Mesenchymal stem cell (in vitro differentiated cells and primary cell): ENCODE data around the gene EVA1C.
"Not testable (repeated sequence)": the region's sequence is repeated elsewhere in the genome, so short reads cannot be mapped to it uniquely, and the experiment has no call there.

ENCODE experiments used
- DNase-seq: peaks from one replicate; pipeline ENCODE4 v3.0.0-alpha.2; 2013
- H2AFZ ChIP-seq: one replicate; pipeline ENCODE4 v1.6.1; 2013; ENCODE audit warnings: low read depth, mild to moderate bottlenecking, control low read depth, inconsistent platforms, low read length, moderate library complexity
- H2AK5ac ChIP-seq: 2 replicates; pipeline ENCODE4 v1.6.1; 2013; ENCODE audit warnings: low read length, moderate library complexity, mild to moderate bottlenecking, inconsistent platforms; ENCODE audit not compliant: severe bottlenecking
- H2BK120ac ChIP-seq: one replicate; pipeline ENCODE4 v1.6.1; 2013; ENCODE audit warnings: low read depth, mild to moderate bottlenecking, inconsistent platforms, low read length, moderate library complexity
- H2BK12ac ChIP-seq, 2 experiments: one replicate each; pipeline ENCODE4 v1.6.1; 2013; ENCODE audit warnings: inconsistent platforms in 2 of 2, low read length in 2 of 2, mild to moderate bottlenecking in 2 of 2, moderate library complexity in 2 of 2, control low read depth in 1 of 2
- H2BK15ac ChIP-seq: one replicate; pipeline ENCODE4 v1.6.1; 2013; ENCODE audit warnings: mild to moderate bottlenecking, low read depth, inconsistent platforms; ENCODE audit not compliant: poor library complexity, severe bottlenecking
- H2BK5ac ChIP-seq: 2 replicates; pipeline ENCODE4 v1.6.1; 2013; ENCODE audit warnings: low read depth, mild to moderate bottlenecking, low read length, control low read depth, inconsistent platforms; ENCODE audit not compliant: poor library complexity, severe bottlenecking
- H3K14ac ChIP-seq, 2 experiments: one replicate each; pipeline ENCODE4 v1.6.1; 2013; ENCODE audit warnings: inconsistent platforms in 2 of 2, low read length in 2 of 2, control low read depth in 1 of 2, mild to moderate bottlenecking in 1 of 2, moderate library complexity in 1 of 2
- H3K18ac ChIP-seq, 2 experiments: one replicate each; pipeline ENCODE4 v1.6.1; 2013; ENCODE audit warnings: inconsistent platforms in 2 of 2, low read length in 2 of 2, control low read depth in 1 of 2, low read depth in 1 of 2, mild to moderate bottlenecking in 1 of 2
- H3K23ac ChIP-seq, 2 experiments: one replicate each; pipeline ENCODE4 v1.6.1; 2013; ENCODE audit warnings: inconsistent platforms in 2 of 2, low read length in 2 of 2, mild to moderate bottlenecking in 2 of 2, moderate library complexity in 2 of 2, control low read depth in 1 of 2
- H3K27ac ChIP-seq: 2 replicates; pipeline ENCODE4 v1.5.1; 2013; ENCODE audit warnings: mild to moderate bottlenecking, moderate library complexity, low read length, control low read depth, inconsistent platforms; ENCODE audit not compliant: poor library complexity, severe bottlenecking
- H3K27me3 ChIP-seq, 2 experiments: 2 replicates each; pipeline versions ENCODE4 v1.6.1 to v1.7.0; 2013; ENCODE audit warnings: low read length in 2 of 2, mild to moderate bottlenecking in 2 of 2, moderate library complexity in 2 of 2, control low read depth in 1 of 2, inconsistent platforms in 1 of 2; ENCODE audit not compliant: control insufficient read depth in 1 of 2, insufficient read depth in 1 of 2
- H3K36me3 ChIP-seq, 2 experiments: 2 replicates each; pipeline versions ENCODE4 v1.6.1 to v1.7.0; 2013; ENCODE audit warnings: low read length in 2 of 2, control low read depth in 1 of 2, inconsistent platforms in 1 of 2, low read depth in 1 of 2, mild to moderate bottlenecking in 1 of 2; ENCODE audit not compliant: insufficient read depth in 2 of 2, control insufficient read depth in 1 of 2
- H3K4ac ChIP-seq, 2 experiments: one replicate each; pipeline ENCODE4 v1.6.1; 2013; ENCODE audit warnings: inconsistent platforms in 2 of 2, low read length in 2 of 2, mild to moderate bottlenecking in 2 of 2, moderate library complexity in 2 of 2, control low read depth in 1 of 2, low read depth in 1 of 2
- H3K4me1 ChIP-seq: 2 replicates; pipeline ENCODE4 v1.6.1; 2013; ENCODE audit warnings: low read depth, low read length, control low read depth; ENCODE audit not compliant: control insufficient read depth, insufficient read depth
- H3K4me2 ChIP-seq: 2 replicates; pipeline ENCODE4 v1.6.1; 2013; ENCODE audit warnings: low read length, mild to moderate bottlenecking, inconsistent platforms; ENCODE audit not compliant: poor library complexity, severe bottlenecking
- H3K4me3 ChIP-seq, 2 experiments: 2 replicates each; pipeline versions ENCODE4 v1.5.1 to v1.7.0; 2013; ENCODE audit warnings: low read length in 2 of 2, mild to moderate bottlenecking in 2 of 2, control low read depth in 1 of 2, low read depth in 1 of 2; ENCODE audit not compliant: insufficient read depth in 1 of 2
- H3K79me1 ChIP-seq: replicated peaks from 2 replicates; pipeline ENCODE4 v1.6.1; 2013; ENCODE audit warnings: mild to moderate bottlenecking, control low read depth, low read length, inconsistent platforms; ENCODE audit not compliant: poor library complexity, severe bottlenecking
- H3K9ac ChIP-seq: 2 replicates; pipeline ENCODE4 v1.7.0; 2013; ENCODE audit warnings: mild to moderate bottlenecking, low read length, moderate library complexity
- H3K9me3 ChIP-seq: 2 replicates; pipeline ENCODE4 v1.7.0; 2013; ENCODE audit warnings: mild to moderate bottlenecking, low read length; ENCODE audit not compliant: control insufficient read depth
- H4K8ac ChIP-seq: one replicate; pipeline ENCODE4 v1.6.1; 2013; ENCODE audit warnings: inconsistent platforms, mild to moderate bottlenecking, low read length, moderate library complexity
- H4K91ac ChIP-seq: one replicate; pipeline ENCODE4 v1.6.1; 2013; ENCODE audit warnings: mild to moderate bottlenecking, low read length, inconsistent platforms
- WGBS: methylation state at CpG from one replicate; pipeline ENCODE4 v1.1.7; 2013; ENCODE audit warnings: mixed read lengths; 5-methylcytosine and 5-hydroxymethylcytosine counted together

Gene EVA1C

DNA sequence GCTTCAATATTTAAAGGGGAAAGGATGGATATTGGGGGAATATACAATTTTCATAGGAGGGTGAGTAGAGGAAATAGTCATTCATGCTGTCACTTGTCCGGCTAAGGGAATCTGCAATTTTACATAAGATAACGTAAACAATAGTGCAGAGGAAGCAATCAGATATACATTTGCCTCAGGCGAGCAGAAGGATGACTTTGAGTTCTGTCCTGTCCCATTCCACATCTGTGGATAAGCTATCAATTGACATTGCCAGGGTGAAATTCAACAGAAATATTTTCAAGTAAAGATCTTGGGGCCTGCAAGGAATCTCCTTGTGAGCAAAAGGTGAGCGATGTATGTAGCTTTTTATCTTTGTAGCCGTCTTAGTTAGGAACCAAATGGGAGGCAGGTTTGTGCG is 32.6 kb downstream of the EVA1C start:
- H3K27me3 ChIP-seq: peaks cover 0 to 5% of the 10 kb centered on the region in 2 experiments
- no peak overlapping the region for H2AFZ ChIP-seq
- H3K79me1 ChIP-seq: no peaks in the 10 kb centered on the region
- no peak overlapping the region for H4K8ac ChIP-seq
- no peak for DNase-seq
- 87% methylated on average over 6 of the region's 6 CpGs for WGBS
- H3K14ac ChIP-seq: no peak overlapping the region
- H2AK5ac ChIP-seq: no peak overlapping the region
- H2BK120ac ChIP-seq: no peak overlapping the region
- no peak overlapping the region for H2BK5ac ChIP-seq
- no peak overlapping the region for H3K4ac ChIP-seq
- no peak overlapping the region for H2BK12ac ChIP-seq
- H3K36me3 ChIP-seq: peaks cover 0 to 5% of the 10 kb centered on the region in 2 experiments
- H3K9ac ChIP-seq: no peak overlapping the region
- H3K9me3 ChIP-seq: no peaks in the 10 kb centered on the region
- no peak overlapping the region for H3K23ac ChIP-seq
- H3K27ac ChIP-seq: no peak overlapping the region
- H4K91ac ChIP-seq: no peak overlapping the region
- H3K18ac ChIP-seq: no peak overlapping the region
- H3K4me1 ChIP-seq: no peaks in the 10 kb centered on the region
- H2BK15ac ChIP-seq: no peak overlapping the region
- no peak overlapping the region for H3K4me2 ChIP-seq
- no peak overlapping the region for H3K4me3 ChIP-seq

DNA sequence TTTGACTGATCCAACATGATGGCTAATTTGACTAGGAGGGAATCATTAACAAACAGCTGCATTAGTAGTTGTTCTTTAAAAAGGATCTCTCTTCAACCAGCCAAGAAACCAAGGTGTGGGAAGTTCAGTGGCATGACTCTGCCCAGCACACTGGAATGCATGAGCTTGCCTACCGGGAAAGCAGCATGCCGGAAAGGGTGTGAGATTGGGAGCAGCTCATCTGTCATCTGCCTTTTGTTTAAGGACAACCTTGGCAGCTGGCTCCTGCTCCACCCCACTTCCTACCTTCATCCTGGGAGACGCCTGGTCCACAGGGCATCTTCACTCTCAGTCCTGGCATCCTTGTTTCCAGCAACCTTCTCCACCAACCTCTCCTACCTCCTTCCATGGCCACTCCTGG is 33.9 kb downstream of the EVA1C start:
- 78% methylated on average over 3 of the region's 3 CpGs for WGBS
- H3K36me3 ChIP-seq, H2BK120ac ChIP-seq, H3K9ac ChIP-seq, H2BK15ac ChIP-seq, H2AK5ac ChIP-seq, H2BK12ac ChIP-seq, H3K14ac ChIP-seq, H2AFZ ChIP-seq, H3K4me1 ChIP-seq, H3K4me3 ChIP-seq, H3K18ac ChIP-seq, H3K27ac ChIP-seq, DNase-seq, H3K4ac ChIP-seq, H3K79me1 ChIP-seq, H3K27me3 ChIP-seq, H3K4me2 ChIP-seq, H4K91ac ChIP-seq, H2BK5ac ChIP-seq, H3K9me3 ChIP-seq, H3K23ac ChIP-seq, H4K8ac ChIP-seq: not testable (repeated sequence)

GRCh38 chr21:32447224-32447623 is 34.7 kb downstream of the EVA1C start:
- Histone ChIP-seq H3K27me3 (no peaks in the 10 kb centered on the region), H3K79me1 (no peaks in the 10 kb centered on the region), H3K4me1 (no peaks in the 10 kb centered on the region), H3K23ac (no peak overlapping the region), H4K8ac (no peak overlapping the region), H3K9ac (no peak overlapping the region), H2BK5ac (no peak overlapping the region), H3K4ac (no peak overlapping the region), H3K36me3 (peaks cover 0 to 5% of the 10 kb centered on the region in 2 experiments), H3K27ac (no peak overlapping the region), H3K18ac (no peak overlapping the region), H3K4me2 (no peak overlapping the region), H2BK12ac (no peak overlapping the region), H3K4me3 (no peak overlapping the region), H2AK5ac (no peak overlapping the region), H2BK15ac (no peak overlapping the region), H3K9me3 (no peaks in the 10 kb centered on the region), H3K14ac (no peak overlapping the region), H2BK120ac (no peak overlapping the region), H2AFZ (no peak overlapping the region), H4K91ac (no peak overlapping the region)
- no peak for DNase-seq
- WGBS: 87% methylated on average over 3 of the region's 5 CpGs

- Histone ChIP-seq H3K79me1 (no peaks in the 10 kb centered on the region), H2AK5ac (no peak overlapping the region), H3K27me3 (no peaks in the 10 kb centered on the region), H2BK5ac (no peak overlapping the region), H3K4me3 (no peak overlapping the region), H2AFZ (no peak overlapping the region), H3K36me3 (peaks cover 0 to 4% of the 10 kb centered on the region in 2 experiments), H3K4me2 (no peak overlapping the region), H2BK12ac (no peak overlapping the region), H3K14ac (no peak overlapping the region), H4K8ac (no peak overlapping the region), H2BK120ac (no peak overlapping the region), H2BK15ac (no peak overlapping the region), H3K27ac (no peak overlapping the region), H3K9me3 (no peaks in the 10 kb centered on the region), H3K9ac (no peak overlapping the region), H3K18ac (no peak overlapping the region), H3K4me1 (no peaks in the 10 kb centered on the region), H3K4ac (no peak overlapping the region), H4K91ac (no peak overlapping the region), H3K23ac (no peak overlapping the region)
- DNase-seq: no peak
- WGBS: 79% methylated on average over 6 of the region's 6 CpGs
Observed at GRCh38 chr21:32448803-32449594, 36.5 kb downstream of the EVA1C start.
